PC-3 (cell line): Measurements from ENCODE around the gene ARRB1. TPM values are rescaled to one million over a fixed set of nuclear protein-coding genes. Genes with fewer than 3 reads are reported as not detected.

Experiments used
- ATAC-seq: fragments of 200-7000 bp; cut with Tn5 transposase; 2 replicates; pipeline ENCODE4 v1.9.1; 2020; ENCODE audit warnings: mild to moderate bottlenecking, moderate library complexity
- BruUV-seq: library from RNA; stranded (reverse); fragments of 400-500 nt; replicated peaks from 2 replicates; lab custom pipeline; 2021; lab: Mats Ljungman, UMichigan
- CTCF ChIA-PET: fragments of 300-600 bp; sonication (Branson Sonifier 250); formaldehyde crosslinking; loops from one replicate; lab custom pipeline; 2022; ENCODE audit warnings: antibody characterized with exemption; lab: Charles Lee
- POLR2A ChIA-PET: fragments of 300-600 bp; sonication (Branson Sonifier 250); formaldehyde crosslinking; loops from one replicate; lab custom pipeline; 2022; ENCODE audit warnings: antibody characterized with exemption; ENCODE audit not compliant: unreplicated experiment; lab: Charles Lee
- DNase-seq: peaks from one replicate; pipeline ENCODE4 v3.0.0-alpha.2; 2015
- H2AFZ ChIP-seq: fragments of 300-600 bp; sonication (generic); 2 replicates; pipeline ENCODE4 v1.6.0; 2016; ENCODE audit warnings: antibody characterized with exemption, low read length
- H3F3A ChIP-seq: fragments of 300-600 bp; sonication (generic); one replicate; pipeline ENCODE4 v1.6.0; 2017; ENCODE audit warnings: antibody characterized with exemption, low read length, control low read depth, mild to moderate bottlenecking; ENCODE audit not compliant: unreplicated experiment
- H3K27ac ChIP-seq: fragments of 300-600 bp; sonication (generic); 2 replicates; pipeline ENCODE4 v1.5.1; 2016; ENCODE audit warnings: mild to moderate bottlenecking, low read length
- H3K27me3 ChIP-seq: fragments of 300-600 bp; sonication (generic); 2 replicates; pipeline ENCODE4 v1.6.1; 2016; ENCODE audit warnings: low read length, mixed read lengths
- H3K36me3 ChIP-seq: fragments of 300-600 bp; sonication (generic); 2 replicates; pipeline ENCODE4 v1.6.1; 2016; ENCODE audit warnings: low read depth, mixed run types, low read length, mixed read lengths
- H3K4me1 ChIP-seq: fragments of 300-600 bp; sonication (generic); 2 replicates; pipeline ENCODE4 v1.5.1; 2016; ENCODE audit warnings: low read length; ENCODE audit not compliant: insufficient read depth
- H3K4me2 ChIP-seq: fragments of 300-600 bp; sonication (generic); 2 replicates; pipeline ENCODE4 v1.6.0; 2016; ENCODE audit warnings: low read length
- H3K4me3 ChIP-seq: fragments of 300-600 bp; sonication (generic); 2 replicates; pipeline ENCODE4 v1.5.1; 2016; ENCODE audit warnings: mild to moderate bottlenecking, low read length, mixed read lengths
- H3K79me2 ChIP-seq: fragments of 300-600 bp; sonication (generic); 2 replicates; pipeline ENCODE4 v1.6.1; 2017; ENCODE audit warnings: low read length, mixed read lengths
- H3K9ac ChIP-seq: fragments of 300-600 bp; sonication (generic); 2 replicates; pipeline ENCODE4 v1.6.0; 2016; ENCODE audit warnings: mild to moderate bottlenecking, low read length
- H3K9me2 ChIP-seq: fragments of 300-600 bp; sonication (generic); replicated peaks from 2 replicates; pipeline ENCODE4 v1.6.1; 2016; ENCODE audit warnings: mixed run types, low read length, mixed read lengths
- H3K9me3 ChIP-seq: fragments of 300-600 bp; sonication (generic); 2 replicates; pipeline ENCODE4 v1.6.1; 2016; ENCODE audit warnings: low read length, mixed read lengths
- H4K20me1 ChIP-seq: fragments of 300-600 bp; sonication (generic); 2 replicates; pipeline ENCODE4 v1.6.1; 2016; ENCODE audit warnings: low read length, mixed read lengths
- EZH2 ChIP-seq: fragments of 300-600 bp; sonication (generic); IDR thresholded peaks from one replicate; pipeline ENCODE4 v1.6.1; 2017; ENCODE audit warnings: antibody characterized with exemption, mild to moderate bottlenecking, low read length; ENCODE audit not compliant: unreplicated experiment
- EZH2phosphoT487 ChIP-seq: fragments of 300-600 bp; sonication (generic); IDR thresholded peaks from 2 replicates; pipeline ENCODE4 v1.6.1; 2018; ENCODE audit warnings: mild to moderate bottlenecking, antibody characterized with exemption, low read length, borderline replicate concordance
- intact Hi-C: fragments of 100-400 bp; cut with micrococcal nuclease; formaldehyde crosslinking; loops from 2 replicates; pipeline ENCODE4 v1.9.0; 2023
- total RNA-seq: library from RNA; depleted of rRNA; stranded (reverse); fragments of >200 nt; gene quantifications from 2 replicates; pipeline ENCODE4 v1.2.3, GENCODE V29; 2014
- TF ChIP-seq, protein P1 (sequence below): fragments of 300-600 bp; sonication (generic); conservative IDR thresholded peaks from 2 replicates; pipeline ENCODE4 v1.5.1; 2017; ENCODE audit warnings: antibody characterized with exemption, low read depth, mild to moderate bottlenecking, low read length

Gene ARRB1
- total RNA-seq, 1 experiment from 2014 or later, result 19.1 TPM

DNA sequence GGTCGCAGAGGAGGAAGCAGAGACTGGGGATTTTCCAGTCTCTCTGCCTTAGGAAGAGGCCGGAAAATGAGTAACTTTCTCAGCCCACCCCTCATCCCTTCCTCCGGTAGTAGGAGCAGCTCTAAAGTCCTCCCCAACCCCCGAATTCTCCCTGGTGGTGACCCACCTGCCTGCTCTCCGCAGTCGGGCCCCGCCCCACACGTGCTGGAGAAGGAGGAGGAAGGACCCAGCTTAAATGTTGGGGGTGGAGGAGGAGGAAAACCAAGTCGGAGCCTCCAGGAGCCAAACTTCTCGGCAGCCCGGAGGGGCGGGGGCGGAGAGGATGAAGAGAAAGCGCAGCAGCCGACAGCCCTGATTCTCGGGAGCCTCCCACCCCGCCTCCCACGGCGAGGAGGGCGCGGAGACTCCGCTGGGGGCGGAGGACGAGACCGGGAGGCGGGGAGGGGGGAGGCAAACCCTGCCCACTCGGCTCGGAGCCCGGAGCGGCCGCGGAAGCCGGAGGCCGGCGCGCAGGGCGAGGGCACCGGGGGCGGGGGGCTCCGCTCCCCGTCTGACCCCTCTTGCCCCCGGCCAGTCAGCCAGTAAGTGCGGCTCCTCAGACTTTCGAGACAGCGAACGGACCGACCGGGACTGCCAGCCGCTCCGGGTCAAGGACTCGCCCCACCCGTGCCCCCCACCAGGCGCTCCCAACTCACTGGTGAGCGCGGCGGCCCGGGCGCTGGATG lies 111.0 kb downstream of the ARRB1 start, which contains the start of gene TPBGL:
TPBGL (plus strand) TSS at position 464 of the 725 bp plus-strand sequence. CDS start 276 bp downstream, outside the sequence.
- no peaks in the 10 kb centered on the region for H3K79me2 ChIP-seq
- POLR2A ChIA-PET, result interaction anchor here (0.6 kb wide), 1 partner anchor 284 kb away, joined by 3 read pairs; no protein-coding TSS in a partner anchor
- no peak within 1 kb of the TSS for H2AFZ ChIP-seq
- H3K36me3 ChIP-seq, result no peaks in the 10 kb centered on the region
- H3K4me2 ChIP-seq, result peak within 1 kb of the TSS; percentile 83; the same call in 1 of the 2 replicates
- H3K4me3 ChIP-seq, result no peak within 1 kb of the TSS; the same call in 1 of the 2 replicates
- no peaks in the 10 kb centered on the region for H3K9me3 ChIP-seq
- intact Hi-C loops, result no loop called here
- ATAC-seq, result no peak
- BruUV-seq, result no TSS peak
- H3F3A ChIP-seq, result no peaks in the 10 kb centered on the region
- DNase-seq, result no peak
- H3K4me1 ChIP-seq, result peaks cover 4% of the 10 kb centered on the region; the same call in 1 of the 2 replicates
- no peaks in the 10 kb centered on the region for H4K20me1 ChIP-seq
- H3K27me3 ChIP-seq, result peaks cover 53% of the 10 kb centered on the region
- no peak within 1 kb of the TSS for H3K9ac ChIP-seq
- TF ChIP-seq EZH2phosphoT487, result no peak
- TF ChIP-seq, protein P1, sequence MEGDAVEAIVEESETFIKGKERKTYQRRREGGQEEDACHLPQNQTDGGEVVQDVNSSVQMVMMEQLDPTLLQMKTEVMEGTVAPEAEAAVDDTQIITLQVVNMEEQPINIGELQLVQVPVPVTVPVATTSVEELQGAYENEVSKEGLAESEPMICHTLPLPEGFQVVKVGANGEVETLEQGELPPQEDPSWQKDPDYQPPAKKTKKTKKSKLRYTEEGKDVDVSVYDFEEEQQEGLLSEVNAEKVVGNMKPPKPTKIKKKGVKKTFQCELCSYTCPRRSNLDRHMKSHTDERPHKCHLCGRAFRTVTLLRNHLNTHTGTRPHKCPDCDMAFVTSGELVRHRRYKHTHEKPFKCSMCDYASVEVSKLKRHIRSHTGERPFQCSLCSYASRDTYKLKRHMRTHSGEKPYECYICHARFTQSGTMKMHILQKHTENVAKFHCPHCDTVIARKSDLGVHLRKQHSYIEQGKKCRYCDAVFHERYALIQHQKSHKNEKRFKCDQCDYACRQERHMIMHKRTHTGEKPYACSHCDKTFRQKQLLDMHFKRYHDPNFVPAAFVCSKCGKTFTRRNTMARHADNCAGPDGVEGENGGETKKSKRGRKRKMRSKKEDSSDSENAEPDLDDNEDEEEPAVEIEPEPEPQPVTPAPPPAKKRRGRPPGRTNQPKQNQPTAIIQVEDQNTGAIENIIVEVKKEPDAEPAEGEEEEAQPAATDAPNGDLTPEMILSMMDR, result no peak
- no peak for TF ChIP-seq EZH2
- CTCF ChIA-PET, result interaction anchor here (0.6 kb wide), 1 partner anchor 101 kb away, joined by 15 read pairs; no protein-coding TSS in a partner anchor
- H3K27ac ChIP-seq, result no peak within 1 kb of the TSS
- H3K9me2 ChIP-seq, result no peaks in the 10 kb centered on the region

DNA sequence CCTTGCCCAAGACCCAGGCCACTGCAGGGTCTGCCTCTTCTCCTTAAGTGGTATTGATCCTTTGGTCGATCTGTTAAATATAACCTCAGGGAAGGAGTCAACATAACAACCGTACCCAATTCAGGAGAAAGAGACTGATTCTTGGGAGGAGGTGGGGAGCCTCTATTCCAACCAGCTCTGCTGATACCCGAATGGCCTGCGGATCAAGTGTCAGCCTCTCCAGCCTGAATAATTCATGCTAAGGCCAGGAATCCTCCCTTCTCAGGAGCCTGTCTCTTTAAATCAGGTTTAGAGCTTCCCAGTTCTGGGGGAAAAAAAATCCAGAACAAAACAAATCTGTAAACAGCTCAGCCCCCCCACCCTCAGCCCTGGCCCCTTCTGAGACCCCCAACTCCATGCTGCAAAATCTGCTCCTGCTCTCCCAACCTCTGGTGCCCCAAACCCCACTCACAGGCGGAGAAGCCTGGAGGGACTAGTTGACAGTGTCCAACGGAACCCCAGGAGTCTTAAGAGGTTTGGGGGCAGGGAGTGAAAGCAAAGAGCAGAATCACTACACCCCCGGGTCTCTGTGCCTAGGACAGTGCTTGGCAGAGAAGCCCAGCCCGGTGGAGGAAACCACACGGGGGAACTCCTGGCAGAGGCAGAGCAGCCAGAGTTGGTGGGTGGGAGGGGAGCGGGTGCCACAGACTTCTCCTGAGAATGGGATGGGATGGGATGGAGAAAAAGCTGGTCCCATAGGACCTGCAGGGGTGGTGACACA lies 111.8 kb downstream of the ARRB1 start:
- TF ChIP-seq, protein P1, result no peak
- TF ChIP-seq EZH2 (no peak), EZH2phosphoT487 (no peak)
- no peaks in the 10 kb centered on the region for H3K36me3 ChIP-seq
- H3K9me2 ChIP-seq, result no peaks in the 10 kb centered on the region
- no peaks in the 10 kb centered on the region for H3K9me3 ChIP-seq
- no peaks in the 10 kb centered on the region for H4K20me1 ChIP-seq
- no peak overlapping the region for H3K27ac ChIP-seq
- H2AFZ ChIP-seq, result no peak overlapping the region
- CTCF ChIA-PET, result no interaction called here
- H3K79me2 ChIP-seq, result no peaks in the 10 kb centered on the region
- no peak for DNase-seq
- H3K4me1 ChIP-seq, result peaks cover 4% of the 10 kb centered on the region; the same call in 1 of the 2 replicates
- intact Hi-C loops, result no loop called here
- H3K27me3 ChIP-seq, result peaks cover 46% of the 10 kb centered on the region
- no peak overlapping the region for H3K9ac ChIP-seq
- no peak for ATAC-seq
- POLR2A ChIA-PET, result interaction anchor here (0.6 kb wide), 1 partner anchor 285 kb away, joined by 3 read pairs; no protein-coding TSS in a partner anchor
- BruUV-seq, result no TSS peak
- H3K4me3 ChIP-seq, result no peak overlapping the region
- H3F3A ChIP-seq, result no peaks in the 10 kb centered on the region
- no peak overlapping the region for H3K4me2 ChIP-seq
